HCT116 (cell line): ENCODE measurements around the gene CNR2. TPM values are rescaled to one million over a fixed set of nuclear protein-coding genes. Genes with fewer than 3 reads are reported as not detected.
"Not testable (repeated sequence)": the region's sequence is repeated elsewhere in the genome, so short reads cannot be mapped to it uniquely, and the experiment has no call there.

Source experiments
- ATAC-seq: fragments of 200-7000 bp; cut with Tn5 transposase; 2 replicates; pipeline ENCODE4 v1.9.1; 2020; ENCODE audit warnings: mild to moderate bottlenecking, moderate library complexity
- BruUV-seq: library from RNA; stranded (reverse); fragments of 400-500 nt; replicated peaks from 2 replicates; lab custom pipeline; 2021; lab: Mats Ljungman, UMichigan
- CTCF ChIA-PET: fragments of 300-600 bp; sonication (Branson Sonifier 250); formaldehyde crosslinking; loops from one replicate; lab custom pipeline; 2021; ENCODE audit warnings: antibody characterized with exemption; lab: Charles Lee
- POLR2A ChIA-PET: fragments of 300-600, 350-600 bp; sonication (Branson Sonifier 250); formaldehyde crosslinking; loops from one replicate; lab custom pipeline; 2021; ENCODE audit warnings: antibody characterized with exemption; lab: Charles Lee
- RAD21 ChIA-PET, 2 experiments: fragments of 300-600 bp; sonication (Branson Sonifier 250); formaldehyde crosslinking; loops; one replicate each; lab custom pipeline; 2023; ENCODE audit warnings: low total read pairs in 2 of 2; ENCODE audit not compliant: uncharacterized antibody in 2 of 2, unreplicated experiment in 2 of 2, low non-redundant PET in 1 of 2; lab: Charles Lee
- DNase-seq: peaks from one replicate; pipeline ENCODE4 v3.0.0-alpha.2; 2010; ENCODE audit warnings: low read depth, low spot score
- H2AFZ ChIP-seq: fragments of 200-600 bp; shearing (Covaris generic), sonication (generic); 2 replicates; pipeline ENCODE4 v1.6.1; 2017; ENCODE audit warnings: low read depth, mixed run types, mixed read lengths, antibody characterized with exemption, low read length; ENCODE audit not compliant: poor library complexity, severe bottlenecking
- H3K27ac ChIP-seq: 2 replicates; pipeline ENCODE4 v1.5.1; 2012; ENCODE audit warnings: low read depth, low read length
- H3K27me3 ChIP-seq: fragments of 200-600 bp; sonication (generic); 2 replicates; pipeline ENCODE4 v1.6.1; 2016; ENCODE audit warnings: mixed run types, low read length, mixed read lengths; ENCODE audit not compliant: insufficient read depth
- H3K36me3 ChIP-seq, 2 experiments: fragments of 200-500 bp in 1 of 2; fragments of 200-600 bp in 1 of 2; sonication (Bioruptor generic) in 1 of 2; sonication (generic) in 1 of 2; 2 replicates each; pipeline versions ENCODE4 v1.5.1 to v1.6.1; 2014 to 2016; ENCODE audit warnings: low read length in 2 of 2, inconsistent platforms in 1 of 2, mixed read lengths in 1 of 2, mixed run types in 1 of 2; ENCODE audit not compliant: insufficient read depth in 2 of 2, control insufficient read depth in 1 of 2
- H3K4me1 ChIP-seq, 2 experiments: fragments of 200-600 bp in 1 of 2; sonication (generic) in 1 of 2; 2 replicates each; pipeline versions ENCODE4 v1.5.1 to v1.6.1; 2012 to 2017; ENCODE audit warnings: low read length in 2 of 2, inconsistent platforms in 1 of 2, mild to moderate bottlenecking in 1 of 2, mixed read lengths in 1 of 2, mixed run types in 1 of 2, moderate library complexity in 1 of 2; ENCODE audit not compliant: insufficient read depth in 2 of 2, control insufficient read depth in 1 of 2
- H3K4me2 ChIP-seq: fragments of 200-600 bp; sonication (generic); 2 replicates; pipeline ENCODE4 v1.6.1; 2017; ENCODE audit warnings: mixed run types, low read length, mixed read lengths
- H3K4me3 ChIP-seq, 2 experiments: fragments of 200-600 bp in 1 of 2; sonication (generic) in 1 of 2; replicated peaks in 1 of 2; 2 replicates each; pipeline ENCODE4 v1.5.1; 2011 to 2016; ENCODE audit warnings: low read length in 2 of 2, control low read depth in 1 of 2, low read depth in 1 of 2, mild to moderate bottlenecking in 1 of 2, mixed read lengths in 1 of 2, mixed run types in 1 of 2
- H3K79me2 ChIP-seq: fragments of 200-600 bp; sonication (generic); 2 replicates; pipeline ENCODE4 v1.6.1; 2017; ENCODE audit warnings: mild to moderate bottlenecking, mixed run types, low read length, moderate library complexity, mixed read lengths; ENCODE audit not compliant: insufficient read depth
- H3K9ac ChIP-seq: fragments of 200-600 bp; sonication (generic); 2 replicates; pipeline ENCODE4 v1.6.1; 2016; ENCODE audit warnings: low read length, mixed read lengths
- H3K9me2 ChIP-seq: fragments of 200-600 bp; sonication (generic), shearing (Covaris generic); 2 replicates; pipeline ENCODE4 v1.6.1; 2017; ENCODE audit warnings: mixed run types, mild to moderate bottlenecking, moderate library complexity; ENCODE audit not compliant: insufficient read depth
- H3K9me3 ChIP-seq, 2 experiments: fragments of 200-500 bp in 1 of 2; fragments of 200-600 bp in 1 of 2; sonication (Bioruptor generic) in 1 of 2; sonication (generic) in 1 of 2; 2 replicates each; pipeline ENCODE4 v1.6.1; 2014 to 2017; ENCODE audit warnings: low read length in 2 of 2, mixed read lengths in 2 of 2, inconsistent platforms in 1 of 2, low read depth in 1 of 2, mild to moderate bottlenecking in 1 of 2, mixed run types in 1 of 2, moderate library complexity in 1 of 2; ENCODE audit not compliant: control insufficient read depth in 1 of 2, insufficient read depth in 1 of 2
- H4K20me1 ChIP-seq: fragments of 200-600 bp; sonication (generic), shearing (Covaris generic); 2 replicates; pipeline ENCODE4 v1.6.1; 2017; ENCODE audit warnings: mixed run types, mild to moderate bottlenecking, moderate library complexity; ENCODE audit not compliant: insufficient read depth
- YY1 ChIP-seq: IDR thresholded peaks from 2 replicates; pipeline ENCODE4 v1.6.1; 2011; ENCODE audit warnings: low read length, low read depth, moderate library complexity, mild to moderate bottlenecking; ENCODE audit not compliant: insufficient replicate concordance; ENCODE audit errors: extremely low read depth
- intact Hi-C: fragments of 100-400 bp; cut with micrococcal nuclease; formaldehyde crosslinking; loops from 2 replicates; pipeline ENCODE4 v1.10.0; 2022
- total RNA-seq: library from RNA; stranded (reverse); gene quantifications from one replicate; pipeline ENCODE4 v1.2.1, GENCODE V29; 2021; ENCODE audit not compliant: unreplicated experiment
- TF ChIP-seq, protein P1 (sequence below): IDR thresholded peaks from 2 replicates; pipeline ENCODE4 v1.6.1; 2011; ENCODE audit warnings: mild to moderate bottlenecking, low read length, moderate library complexity; ENCODE audit not compliant: insufficient replicate concordance; ENCODE audit errors: extremely low read depth

The CNR2 gene
- total RNA-seq, 1 experiment from 2014 or later, result 0.05 TPM

DNA sequence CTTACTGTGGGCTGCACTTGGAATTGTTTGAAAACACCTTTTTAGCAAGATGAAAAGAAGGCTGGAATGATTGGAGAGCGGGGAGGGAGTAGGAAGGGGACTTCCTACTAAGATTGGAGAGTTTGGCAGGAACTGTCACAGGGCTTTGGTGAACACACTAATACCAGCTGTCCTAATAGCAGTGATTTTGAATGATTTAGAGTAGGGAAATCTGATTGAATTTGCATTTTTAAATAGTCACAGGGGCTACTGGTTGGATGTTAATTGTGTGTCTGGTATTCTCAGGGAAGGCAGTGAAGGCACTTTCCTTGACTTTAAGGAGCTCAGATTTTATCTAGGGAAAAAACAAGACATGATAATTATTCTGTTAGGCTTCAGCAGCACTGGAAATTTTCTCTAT lies 85.4 kb downstream of the CNR2 start (continued):
- no peak for TF ChIP-seq YY1
- TF ChIP-seq, protein P1, sequence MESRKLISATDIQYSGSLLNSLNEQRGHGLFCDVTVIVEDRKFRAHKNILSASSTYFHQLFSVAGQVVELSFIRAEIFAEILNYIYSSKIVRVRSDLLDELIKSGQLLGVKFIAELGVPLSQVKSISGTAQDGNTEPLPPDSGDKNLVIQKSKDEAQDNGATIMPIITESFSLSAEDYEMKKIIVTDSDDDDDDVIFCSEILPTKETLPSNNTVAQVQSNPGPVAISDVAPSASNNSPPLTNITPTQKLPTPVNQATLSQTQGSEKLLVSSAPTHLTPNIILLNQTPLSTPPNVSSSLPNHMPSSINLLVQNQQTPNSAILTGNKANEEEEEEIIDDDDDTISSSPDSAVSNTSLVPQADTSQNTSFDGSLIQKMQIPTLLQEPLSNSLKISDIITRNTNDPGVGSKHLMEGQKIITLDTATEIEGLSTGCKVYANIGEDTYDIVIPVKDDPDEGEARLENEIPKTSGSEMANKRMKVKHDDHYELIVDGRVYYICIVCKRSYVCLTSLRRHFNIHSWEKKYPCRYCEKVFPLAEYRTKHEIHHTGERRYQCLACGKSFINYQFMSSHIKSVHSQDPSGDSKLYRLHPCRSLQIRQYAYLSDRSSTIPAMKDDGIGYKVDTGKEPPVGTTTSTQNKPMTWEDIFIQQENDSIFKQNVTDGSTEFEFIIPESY, result no peak

DNA sequence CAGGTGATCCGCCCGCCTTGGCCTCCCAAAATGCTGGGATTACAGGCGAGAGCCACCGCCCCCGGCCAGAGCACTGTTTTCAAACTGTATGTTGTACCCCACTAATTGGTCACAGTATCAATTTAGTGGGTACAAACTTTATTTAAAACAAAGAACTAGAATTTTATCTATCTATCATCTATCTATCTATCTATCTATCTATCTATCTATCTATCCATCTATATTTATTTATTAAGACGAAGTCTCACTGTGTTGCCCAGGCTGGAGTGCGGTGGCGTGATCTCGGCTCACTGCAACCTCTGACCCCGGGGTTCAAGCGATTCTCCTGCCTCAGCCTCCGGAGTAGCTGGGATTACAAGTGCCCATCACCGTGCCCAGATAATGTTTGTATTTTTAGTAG lies 86.6 kb downstream of the CNR2 start:
- CTCF ChIA-PET, H3K4me2 ChIP-seq, H3K27ac ChIP-seq, H2AFZ ChIP-seq, H3K9me2 ChIP-seq, intact Hi-C loops, POLR2A ChIA-PET, H3K9me3 ChIP-seq, ATAC-seq, H3K36me3 ChIP-seq, RAD21 ChIA-PET, H3K9ac ChIP-seq, H3K4me3 ChIP-seq, BruUV-seq, DNase-seq, H3K27me3 ChIP-seq, H4K20me1 ChIP-seq: not testable (repeated sequence)
- Histone ChIP-seq H3K4me1 (peaks cover 2 to 18% of the 10 kb centered on the region in 2 experiments; a peak in 3 of 4 replicates), H3K79me2 (peaks cover 11% of the 10 kb centered on the region)
